Activated T-cell treated with anti-CD3 and anti-CD28 coated beads, Interleukin-2, amount 50 U/mL, for 72 hours (primary cell): ENCODE results near the gene GPR107. TPM values are rescaled to one million over a fixed set of nuclear protein-coding genes. Genes with fewer than 3 reads are reported as not detected.

Source experiments
- ATAC-seq, 2 donors: fragments of 150-1000 bp; cut with Tn5 transposase; replicated peaks in 1 of 2; 2 replicates each; pipeline ENCODE4 v1.10.0; 2021; ENCODE audit warnings: moderate library complexity in 2 of 2, mild to moderate bottlenecking in 1 of 2
- DNase-seq, 2 donors: peaks; one replicate each; pipeline ENCODE4 v3.0.0; 2021 to 2022; ENCODE audit warnings: mixed read lengths in 1 of 2
- H3K27ac Mint-ChIP-seq: one replicate; pipeline ENCODE4 v1.8.0; 2022; ENCODE audit warnings: mild to moderate bottlenecking, moderate library complexity, mixed read lengths
- H3K27me3 Mint-ChIP-seq: one replicate; pipeline ENCODE4 v1.8.0; 2022; ENCODE audit warnings: low read depth, mixed read lengths
- H3K36me3 Mint-ChIP-seq, 2 donors: one replicate each; pipeline ENCODE4 v1.8.0; 2022; ENCODE audit warnings: mixed read lengths in 2 of 2, mild to moderate bottlenecking in 1 of 2; ENCODE audit not compliant: insufficient read depth in 2 of 2
- H3K4me1 Mint-ChIP-seq: one replicate; pipeline ENCODE4 v1.8.0; 2022; ENCODE audit warnings: low read depth, mixed read lengths
- H3K4me3 Mint-ChIP-seq, 2 donors: one replicate each; pipeline ENCODE4 v1.8.0; 2022; ENCODE audit warnings: mild to moderate bottlenecking in 2 of 2, mixed read lengths in 2 of 2, moderate library complexity in 2 of 2
- H3K9me3 Mint-ChIP-seq, 2 donors: one replicate each; pipeline ENCODE4 v1.8.0; 2022; ENCODE audit warnings: mixed read lengths in 2 of 2
- total RNA-seq, 2 donors: library from RNA; stranded (reverse); gene quantifications; one replicate each; pipeline ENCODE4 v1.2.3, GENCODE V29; 2022

The GPR107 gene
- total RNA-seq, 2 donors from 2014 or later: 27.3 to 31.7 TPM

DNA sequence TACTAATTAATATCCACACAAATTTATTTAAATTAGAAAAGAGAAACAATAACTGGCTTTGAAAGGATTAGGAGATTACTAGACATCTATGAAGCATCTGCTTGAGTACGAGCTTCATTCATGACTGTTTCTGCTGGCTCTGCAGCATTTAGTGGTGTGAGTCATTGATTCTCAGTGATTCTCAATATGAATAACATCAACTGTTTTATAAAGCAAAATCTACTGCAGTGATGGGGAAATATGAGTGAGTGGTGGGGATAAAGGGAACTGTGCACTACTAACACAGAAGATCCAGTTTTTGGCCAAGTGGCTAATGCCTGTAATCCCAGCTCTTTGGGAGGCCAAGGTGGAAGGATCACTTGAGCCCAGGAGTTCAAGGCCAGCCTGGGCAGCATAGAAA, 19.1 kb upstream of the GPR107 start:
- ATAC-seq (peak; percentile 68 to 71), DNase-seq (peak; percentile 36 to 55)
- Mint-ChIP-seq H3K27ac (peak overlapping the region; percentile 99), H3K4me3 (peak overlapping the region; percentile 88 to 93), H3K4me1 (peaks cover 98% of the 10 kb centered on the region), H3K36me3 (peaks cover 14 to 25% of the 10 kb centered on the region in 2 donors), H3K27me3 (no peaks in the 10 kb centered on the region), H3K9me3 (no peaks in the 10 kb centered on the region)

DNA sequence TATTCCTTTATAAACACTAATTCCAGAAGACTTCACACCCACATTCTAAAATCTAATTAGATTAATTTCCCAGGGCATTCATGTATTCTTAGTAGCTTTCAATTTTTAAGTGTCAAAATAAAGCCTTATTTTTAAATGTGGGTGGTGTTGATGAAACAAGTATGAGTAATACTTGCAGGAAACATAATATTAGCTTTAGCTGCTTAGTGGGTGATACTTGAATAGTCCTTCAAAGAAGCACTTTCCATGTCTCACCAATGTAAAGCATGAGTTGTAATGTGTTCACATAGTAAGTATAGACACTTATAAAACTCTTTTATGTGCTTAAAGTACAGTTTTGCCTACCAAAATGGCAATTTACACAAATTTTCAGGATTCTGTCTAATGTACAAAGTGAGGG, 17.6 kb upstream of the GPR107 start:
- H3K9me3 Mint-ChIP-seq: no peaks in the 10 kb centered on the region
- H3K4me1 Mint-ChIP-seq: peaks cover 91% of the 10 kb centered on the region
- no peak for DNase-seq
- no peaks in the 10 kb centered on the region for H3K27me3 Mint-ChIP-seq
- peak overlapping the region; percentile 99 for H3K27ac Mint-ChIP-seq
- ATAC-seq: peak; percentile 11 to 25
- peaks cover 18 to 32% of the 10 kb centered on the region in 2 donors for H3K36me3 Mint-ChIP-seq
- peak overlapping the region; percentile 88 to 93 for H3K4me3 Mint-ChIP-seq

DNA sequence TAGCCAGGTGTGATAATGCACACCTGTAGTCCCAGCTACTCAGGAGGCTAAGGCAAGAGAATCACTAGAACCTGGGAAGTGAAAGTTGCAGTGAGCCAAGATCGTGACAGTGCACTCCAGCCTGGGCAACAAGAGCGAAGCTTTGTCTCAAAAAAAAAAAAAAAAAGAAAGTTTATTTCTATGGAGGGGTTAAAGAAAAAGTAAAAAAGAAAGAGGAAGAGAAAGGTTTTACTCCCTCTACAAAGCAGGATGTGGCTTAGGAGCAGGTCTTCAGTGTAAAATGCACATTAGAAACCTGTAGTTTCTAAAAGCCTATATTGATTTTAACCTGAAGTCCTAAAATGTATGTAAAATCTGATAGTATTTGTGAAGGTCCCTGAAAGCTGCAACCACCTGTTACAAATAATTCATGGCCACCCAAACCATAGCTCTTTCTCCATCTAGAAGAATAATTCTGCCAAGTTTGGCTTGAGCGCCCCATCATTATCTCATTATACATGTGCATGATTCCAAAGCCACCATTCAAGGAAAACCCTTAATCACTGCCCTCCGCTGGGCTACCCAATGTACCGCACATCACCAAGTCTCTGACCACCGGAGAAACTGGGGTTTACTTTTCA, 14.1 kb upstream of the GPR107 start:
- peaks cover 24 to 38% of the 10 kb centered on the region in 2 donors for H3K36me3 Mint-ChIP-seq
- no peak for DNase-seq
- no peak for ATAC-seq
- peaks cover 70% of the 10 kb centered on the region for H3K4me1 Mint-ChIP-seq
- H3K4me3 Mint-ChIP-seq: peak overlapping the region; percentile 93 to 100
- H3K9me3 Mint-ChIP-seq: no peaks in the 10 kb centered on the region
- peak overlapping the region; percentile 98 for H3K27ac Mint-ChIP-seq
- H3K27me3 Mint-ChIP-seq: no peaks in the 10 kb centered on the region

DNA sequence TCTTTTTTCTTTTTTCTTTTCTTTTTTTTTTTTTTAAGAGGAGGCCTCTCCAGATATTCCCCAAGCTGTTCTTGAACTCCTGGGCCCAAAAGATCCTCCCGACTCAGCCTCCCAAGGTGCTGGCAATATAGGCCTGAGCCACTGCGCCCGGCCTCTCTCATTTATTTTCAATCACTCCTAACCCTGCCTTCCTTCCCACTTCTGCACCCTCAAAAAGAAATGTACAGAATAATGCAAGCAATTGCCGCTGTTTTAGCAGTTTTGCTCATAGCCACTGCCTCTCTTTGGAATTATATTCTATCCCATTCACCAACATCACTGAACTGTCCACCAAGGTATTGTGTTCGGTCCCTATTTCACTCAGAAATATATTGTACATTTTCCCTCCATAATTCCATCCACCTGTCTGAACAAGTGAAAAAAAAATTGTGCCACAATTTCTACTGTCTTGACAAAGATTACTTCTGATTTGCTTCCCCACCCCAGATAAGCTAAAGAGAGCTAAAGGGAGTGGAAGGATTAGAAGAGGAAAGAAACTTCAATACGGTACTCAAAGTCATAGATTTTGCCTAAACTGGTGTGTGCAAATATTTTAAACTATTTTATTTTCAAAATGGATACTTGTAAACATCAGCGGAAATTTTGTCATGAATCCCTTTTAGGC, 12.6 kb upstream of the GPR107 start:
- peak overlapping the region; percentile 98 for H3K27ac Mint-ChIP-seq
- no peaks in the 10 kb centered on the region for H3K27me3 Mint-ChIP-seq
- DNase-seq (peak in 1 of 2 donors; percentile 34), ATAC-seq (no peak)
- peak overlapping the region; percentile 93 to 100 for H3K4me3 Mint-ChIP-seq
- peaks cover 19 to 29% of the 10 kb centered on the region in 2 donors for H3K36me3 Mint-ChIP-seq
- no peaks in the 10 kb centered on the region for H3K9me3 Mint-ChIP-seq
- H3K4me1 Mint-ChIP-seq: peaks cover 70% of the 10 kb centered on the region

DNA sequence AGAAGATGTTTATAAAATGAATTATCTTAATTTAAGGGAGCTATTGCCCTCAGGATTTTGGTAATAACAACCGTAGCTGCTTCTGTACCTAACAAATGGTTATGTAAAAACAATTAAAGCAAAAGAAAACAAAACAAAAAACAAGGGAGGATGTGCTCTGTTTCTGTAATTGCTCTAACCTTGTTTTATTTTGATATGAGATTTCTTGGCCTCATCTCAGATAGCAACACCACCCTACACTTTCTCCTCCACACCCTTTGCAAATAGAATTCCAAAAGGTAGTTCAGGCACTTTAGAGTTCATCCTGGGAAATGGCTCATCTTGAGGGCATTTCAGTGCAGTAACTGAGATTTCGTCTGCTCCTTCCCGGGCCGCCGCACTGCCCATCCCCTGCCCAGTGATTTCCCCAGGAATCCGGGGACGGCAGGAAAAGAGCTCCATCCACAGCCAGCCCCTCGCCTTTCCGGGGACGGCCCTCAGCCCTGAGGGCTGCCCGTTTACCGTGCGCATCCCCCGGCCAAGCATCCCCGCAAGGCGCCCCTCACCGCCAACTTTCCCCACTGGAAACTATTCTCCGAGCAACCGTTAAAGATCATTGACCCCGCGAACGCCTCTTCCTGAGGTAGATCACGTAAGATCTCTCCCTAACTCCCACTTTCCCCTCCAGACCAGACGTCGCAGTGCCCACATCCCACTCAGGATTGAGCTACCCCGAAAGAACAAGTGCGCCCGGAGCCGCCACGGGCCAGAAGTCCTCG, 11.9 kb upstream of the GPR107 start:
- Mint-ChIP-seq H3K27me3 (no peaks in the 10 kb centered on the region), H3K36me3 (peaks cover 19 to 29% of the 10 kb centered on the region in 2 donors), H3K4me3 (peak overlapping the region; percentile 93 to 100), H3K27ac (peak overlapping the region; percentile 98), H3K9me3 (no peaks in the 10 kb centered on the region), H3K4me1 (peaks cover 63% of the 10 kb centered on the region)
- DNase-seq (peak in 1 of 2 donors; percentile 31), ATAC-seq (no peak)

DNA sequence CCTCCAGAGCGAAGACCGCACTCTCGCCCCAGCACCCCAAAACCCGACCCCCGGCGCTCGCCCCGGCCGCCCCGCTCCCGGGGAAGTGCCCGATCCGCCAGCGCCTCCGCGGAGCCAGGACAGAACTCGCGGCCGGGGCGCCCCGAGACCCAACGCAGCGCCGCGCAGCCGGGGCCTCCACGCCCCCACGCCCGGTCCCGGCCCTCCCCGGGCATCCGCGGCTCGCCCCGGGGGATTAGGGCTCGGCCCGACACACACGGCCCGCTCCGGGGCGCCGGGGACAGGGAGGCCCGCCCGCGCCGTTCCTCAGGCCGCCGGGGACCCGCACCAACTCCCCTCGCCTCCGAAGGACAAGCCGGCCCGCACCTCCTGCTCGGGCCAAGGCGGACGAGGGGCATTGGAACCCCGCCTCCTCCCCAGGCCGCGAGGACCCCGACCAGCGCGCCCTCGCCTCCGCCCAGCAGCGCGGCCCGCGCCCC, 11.3 kb upstream of the GPR107 start:
- peak; percentile 44 to 48 for DNase-seq
- Mint-ChIP-seq H3K4me1 (peaks cover 57% of the 10 kb centered on the region), H3K4me3 (peak overlapping the region; percentile 93 to 100), H3K9me3 (no peaks in the 10 kb centered on the region), H3K36me3 (peaks cover 17 to 26% of the 10 kb centered on the region in 2 donors), H3K27ac (peak overlapping the region; percentile 98), H3K27me3 (no peaks in the 10 kb centered on the region)
- peak; percentile 12 to 14 for ATAC-seq

DNA sequence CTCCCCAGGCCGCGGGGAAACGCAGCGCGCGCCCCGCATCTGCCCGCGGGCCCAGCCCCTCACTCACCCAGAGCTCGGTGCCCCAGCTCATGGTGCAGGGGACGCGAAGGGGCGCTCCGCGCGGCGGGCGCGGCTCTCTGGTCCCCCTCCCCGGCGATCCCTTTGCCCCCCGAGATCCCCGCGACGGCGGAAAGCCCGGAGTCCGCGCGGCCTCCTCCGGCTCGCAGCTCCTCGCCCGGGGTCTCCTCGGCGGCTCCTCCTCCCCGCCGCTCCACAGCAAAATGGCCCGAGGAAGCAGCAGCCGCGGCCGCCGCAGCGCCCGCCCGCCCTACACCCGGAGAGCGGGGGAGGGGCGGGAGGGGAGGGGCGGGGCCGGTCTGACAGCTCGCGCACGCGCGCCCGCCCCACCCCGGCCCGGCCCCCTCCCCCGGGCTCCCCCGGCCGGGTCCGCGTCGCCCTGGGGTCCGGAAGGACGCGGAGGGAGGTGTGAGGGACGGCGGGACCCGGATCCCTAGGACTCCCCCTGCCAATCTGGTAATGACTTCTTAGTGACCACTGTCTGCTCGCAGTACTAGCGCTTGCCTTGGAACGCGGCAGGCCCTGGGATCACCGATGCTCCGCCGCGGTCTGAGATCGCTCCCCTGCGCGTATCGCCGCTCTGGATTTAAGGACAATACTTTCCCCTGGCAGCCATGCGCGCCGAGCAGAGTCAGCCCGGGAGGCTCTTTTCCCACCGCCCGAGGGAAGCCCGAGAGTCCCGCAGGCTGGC, 10.6 kb upstream of the GPR107 start, which contains the start of gene FNBP1:
TSS of gene FNBP1 (minus strand) at position 305 of the 769 bp plus-strand sequence. CDS start at position 91, 214 bp downstream.
- peaks cover 17 to 26% of the 10 kb centered on the region in 2 donors for H3K36me3 Mint-ChIP-seq
- H3K27ac Mint-ChIP-seq: peak within 1 kb of the TSS; percentile 98
- ATAC-seq (peak; percentile 75 to 78), DNase-seq (peak; percentile 83 to 88)
- no peaks in the 10 kb centered on the region for H3K27me3 Mint-ChIP-seq
- H3K9me3 Mint-ChIP-seq: no peaks in the 10 kb centered on the region
- peaks cover 51% of the 10 kb centered on the region for H3K4me1 Mint-ChIP-seq
- peak within 1 kb of the TSS; percentile 95 to 100 for H3K4me3 Mint-ChIP-seq

- peak overlapping the region; percentile 92 to 95 for H3K4me3 Mint-ChIP-seq
- ATAC-seq: no peak
- H3K9me3 Mint-ChIP-seq: no peaks in the 10 kb centered on the region
- DNase-seq: no peak
- H3K36me3 Mint-ChIP-seq: peaks cover 15 to 22% of the 10 kb centered on the region in 2 donors
- H3K4me1 Mint-ChIP-seq: peaks cover 44% of the 10 kb centered on the region
- peak overlapping the region; percentile 75 for H3K27ac Mint-ChIP-seq
- no peaks in the 10 kb centered on the region for H3K27me3 Mint-ChIP-seq
Observed at GRCh38 chr9:130043654-130044623, 9.8 kb upstream of the GPR107 start.

DNA sequence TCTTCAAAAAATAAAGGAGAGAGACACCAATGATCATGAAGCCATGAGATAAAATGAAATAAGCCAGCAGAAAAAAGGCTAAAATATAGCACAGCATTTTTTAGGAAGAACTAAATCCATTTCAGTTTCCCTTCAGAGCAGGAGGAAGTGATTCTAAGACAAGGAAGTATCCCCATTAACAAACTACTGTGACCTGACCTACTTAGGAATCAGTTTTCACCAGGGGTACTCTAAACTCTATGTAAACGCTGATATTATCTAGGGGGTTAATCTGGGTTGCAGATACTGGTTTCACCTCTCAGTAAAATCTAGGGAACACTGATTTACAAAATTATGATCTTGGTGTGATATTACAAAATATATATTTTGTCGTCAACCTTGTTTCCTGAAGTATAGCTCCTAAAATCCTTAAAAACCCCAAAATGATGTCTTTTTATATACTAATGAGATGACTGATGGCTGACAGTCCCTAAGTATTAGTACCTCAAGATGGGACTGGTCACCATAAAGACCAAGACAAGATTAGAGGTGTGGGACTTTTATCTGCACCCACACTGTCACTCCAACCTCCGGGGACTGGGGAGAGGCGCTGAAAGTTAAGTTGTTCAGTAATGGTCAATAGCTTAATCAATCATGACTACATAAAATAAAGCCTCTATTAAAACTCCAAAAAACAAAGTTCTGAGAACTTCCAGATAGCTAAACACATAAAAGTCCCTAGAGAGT, 7.8 kb upstream of the GPR107 start:
- Mint-ChIP-seq H3K27me3 (no peaks in the 10 kb centered on the region), H3K36me3 (peaks cover 12% of the 10 kb centered on the region in 2 donors), H3K27ac (peak overlapping the region; percentile 98), H3K4me3 (peak overlapping the region; percentile 41 to 92), H3K9me3 (no peaks in the 10 kb centered on the region), H3K4me1 (peaks cover 41% of the 10 kb centered on the region)
- no peak for ATAC-seq
- DNase-seq: no peak

GRCh38 chr9:130049431-130050210, 4.1 kb upstream of the GPR107 start:
- Mint-ChIP-seq H3K27me3 (no peaks in the 10 kb centered on the region), H3K9me3 (no peaks in the 10 kb centered on the region), H3K4me1 (peaks cover 47% of the 10 kb centered on the region), H3K27ac (peak overlapping the region; percentile 28), H3K4me3 (no peak overlapping the region), H3K36me3 (peaks cover 2 to 3% of the 10 kb centered on the region in 2 donors)
- DNase-seq (no peak), ATAC-seq (no peak)
